ENCODE measurements around the gene ALG14.

DNA sequence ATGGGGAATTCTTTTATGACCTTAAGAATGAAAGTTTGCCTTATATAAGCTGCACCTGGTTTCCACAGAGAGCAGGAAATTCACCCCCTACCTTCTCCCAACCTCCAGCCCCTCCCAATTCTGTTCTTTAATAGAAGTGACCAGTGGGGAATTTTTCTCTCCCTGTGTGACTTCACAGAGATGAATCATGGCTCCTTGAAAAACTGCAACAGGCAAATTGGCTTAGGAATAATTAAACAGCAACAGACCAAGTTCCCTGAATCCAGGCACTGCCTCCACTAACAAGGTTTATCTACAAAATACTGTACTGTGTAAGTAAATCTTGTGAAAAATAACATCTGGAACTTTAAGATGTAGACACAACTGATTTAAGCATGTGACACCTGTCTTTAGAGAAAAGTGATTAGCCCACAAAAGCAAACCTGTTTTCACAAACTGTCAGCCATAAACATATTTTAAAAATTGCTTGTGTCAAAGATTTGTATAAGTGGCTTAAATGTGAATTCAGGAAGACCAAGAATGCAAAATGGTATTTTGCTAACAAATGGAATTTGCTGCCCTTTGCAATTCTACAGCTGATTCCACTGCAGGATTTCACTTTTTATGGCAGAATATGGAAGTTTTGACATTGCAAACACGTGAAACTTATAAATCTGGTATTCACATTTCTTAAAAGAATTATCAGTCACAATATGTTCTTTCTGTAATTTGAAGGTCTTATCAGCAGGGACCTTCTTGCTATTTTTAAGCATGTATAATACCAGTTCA is 54.0 kb downstream of the ALG14 start:
- TF ChIP-seq, protein P1, sequence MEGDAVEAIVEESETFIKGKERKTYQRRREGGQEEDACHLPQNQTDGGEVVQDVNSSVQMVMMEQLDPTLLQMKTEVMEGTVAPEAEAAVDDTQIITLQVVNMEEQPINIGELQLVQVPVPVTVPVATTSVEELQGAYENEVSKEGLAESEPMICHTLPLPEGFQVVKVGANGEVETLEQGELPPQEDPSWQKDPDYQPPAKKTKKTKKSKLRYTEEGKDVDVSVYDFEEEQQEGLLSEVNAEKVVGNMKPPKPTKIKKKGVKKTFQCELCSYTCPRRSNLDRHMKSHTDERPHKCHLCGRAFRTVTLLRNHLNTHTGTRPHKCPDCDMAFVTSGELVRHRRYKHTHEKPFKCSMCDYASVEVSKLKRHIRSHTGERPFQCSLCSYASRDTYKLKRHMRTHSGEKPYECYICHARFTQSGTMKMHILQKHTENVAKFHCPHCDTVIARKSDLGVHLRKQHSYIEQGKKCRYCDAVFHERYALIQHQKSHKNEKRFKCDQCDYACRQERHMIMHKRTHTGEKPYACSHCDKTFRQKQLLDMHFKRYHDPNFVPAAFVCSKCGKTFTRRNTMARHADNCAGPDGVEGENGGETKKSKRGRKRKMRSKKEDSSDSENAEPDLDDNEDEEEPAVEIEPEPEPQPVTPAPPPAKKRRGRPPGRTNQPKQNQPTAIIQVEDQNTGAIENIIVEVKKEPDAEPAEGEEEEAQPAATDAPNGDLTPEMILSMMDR (IDR thresholded peaks at IDR 0.05): no peak
- TF ChIP-seq POLR2A (IDR thresholded peaks at IDR 0.05): no peak

Data from Peyer's patch (tissue), 4 donors.